RCC 7860 (cell line): ENCODE data around the gene DMKN.
"Not testable (repeated sequence)": the region's sequence is repeated elsewhere in the genome, so short reads cannot be mapped to it uniquely, and the experiment has no call there.

ENCODE experiments used
- DNase-seq: peaks from one replicate; pipeline ENCODE4 v3.0.0-alpha.2; 2015; ENCODE audit warnings: low spot score
- FAIRE-seq: peaks from 2 replicates; lab custom pipeline; 2012; peaks lifted over from hg19 to GRCh38; lab: Jason Lieb, UNC

Gene DMKN

GRCh38 chr19:35471075-35471474, 42.4 kb downstream of the DMKN start:
- not testable (repeated sequence) for FAIRE-seq, DNase-seq

DNA sequence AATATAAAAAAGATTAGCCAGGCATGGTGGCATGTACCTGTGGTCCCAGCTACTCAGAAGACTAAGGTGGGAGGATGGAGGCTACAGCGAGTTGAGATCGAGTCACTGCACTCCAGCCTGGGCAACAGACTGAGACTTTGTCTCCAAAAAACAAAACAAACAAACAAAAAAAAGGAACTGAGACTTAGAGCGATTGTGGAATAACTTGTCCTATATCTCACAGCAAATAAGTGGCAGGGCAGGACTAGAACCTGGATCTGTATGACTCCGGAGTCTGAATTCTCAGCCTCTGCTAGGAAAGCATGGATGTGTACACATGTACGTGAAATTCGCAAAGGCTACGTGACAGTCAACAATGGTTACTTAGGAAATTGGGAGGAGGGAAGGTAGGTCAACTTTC, 43.3 kb downstream of the DMKN start:
- DNase-seq (no peak), FAIRE-seq (no peak)

DNA sequence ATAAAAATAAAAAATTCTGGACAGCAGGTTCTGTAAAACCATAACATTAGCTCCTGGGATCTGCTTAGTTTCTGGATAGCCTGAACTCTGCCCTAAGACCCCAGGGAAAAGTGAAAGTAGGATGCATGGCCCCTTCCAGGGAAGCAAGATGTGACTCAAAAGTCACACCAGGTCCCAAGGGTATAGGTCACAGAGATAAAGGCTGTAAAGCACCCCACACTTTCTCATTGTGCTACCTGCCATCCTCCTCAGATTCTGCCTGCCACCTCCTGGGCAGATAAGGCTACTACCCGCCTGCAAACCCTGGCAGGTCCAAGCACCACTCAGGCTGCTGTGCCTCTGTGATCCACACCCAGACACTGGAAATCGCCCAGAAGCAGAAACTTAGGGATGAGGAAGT, 44.8 kb downstream of the DMKN start:
- DNase-seq (no peak), FAIRE-seq (no peak)

GRCh38 chr19:35466259-35466658, 47.2 kb downstream of the DMKN start:
- DNase-seq, result no peak
- no peak for FAIRE-seq

GRCh38 chr19:35462956-35463355, 50.5 kb downstream of the DMKN start:
- FAIRE-seq, DNase-seq: not testable (repeated sequence)

DNA sequence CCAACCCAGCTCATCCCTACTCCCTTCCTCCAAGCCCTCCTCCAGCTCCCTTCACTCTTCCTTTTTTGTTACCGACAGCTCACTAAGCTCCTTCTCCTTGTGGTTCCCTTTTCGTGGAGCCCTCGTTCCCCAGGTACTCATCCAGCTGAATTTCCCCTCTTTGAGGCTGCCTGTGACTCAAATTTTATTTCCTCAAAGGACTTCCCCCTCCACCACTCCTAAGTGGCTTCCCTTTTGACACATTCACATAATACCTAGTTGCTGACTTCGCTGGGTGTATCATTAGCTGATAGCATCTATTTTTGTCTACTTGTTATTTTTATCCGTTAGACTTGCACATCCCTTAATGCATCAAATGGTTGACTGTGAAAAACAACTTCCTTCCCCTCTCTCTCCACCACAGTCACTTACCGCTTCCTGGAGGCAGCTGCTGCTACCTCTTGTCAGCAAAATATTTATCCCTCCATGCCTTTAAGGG, 50.9 kb downstream of the DMKN start:
- FAIRE-seq (no peak), DNase-seq (no peak)

DNA sequence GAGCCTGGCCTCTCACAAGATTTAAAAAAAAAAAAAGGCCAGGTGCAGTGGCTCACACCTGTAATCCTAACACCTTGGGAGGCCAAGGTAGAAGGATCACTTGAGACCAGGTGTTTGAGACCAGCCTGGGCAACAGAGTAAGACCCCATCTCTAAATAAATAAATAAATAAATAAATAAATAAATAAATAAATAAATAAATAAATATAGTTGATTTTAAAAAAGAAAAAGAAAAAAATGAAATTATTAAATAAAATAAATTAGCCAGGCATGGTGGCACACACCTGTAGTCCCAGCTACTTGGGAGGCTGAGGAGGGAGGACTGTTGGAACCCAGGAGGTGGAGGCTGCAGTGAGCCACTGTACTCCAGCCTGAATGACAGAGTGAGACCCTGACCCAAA, 51.7 kb downstream of the DMKN start:
- DNase-seq, FAIRE-seq: not testable (repeated sequence)

- DNase-seq (no peak), FAIRE-seq (no peak)
Measured at GRCh38 chr19:35461060-35461459, 52.4 kb downstream of the DMKN start.

DNA sequence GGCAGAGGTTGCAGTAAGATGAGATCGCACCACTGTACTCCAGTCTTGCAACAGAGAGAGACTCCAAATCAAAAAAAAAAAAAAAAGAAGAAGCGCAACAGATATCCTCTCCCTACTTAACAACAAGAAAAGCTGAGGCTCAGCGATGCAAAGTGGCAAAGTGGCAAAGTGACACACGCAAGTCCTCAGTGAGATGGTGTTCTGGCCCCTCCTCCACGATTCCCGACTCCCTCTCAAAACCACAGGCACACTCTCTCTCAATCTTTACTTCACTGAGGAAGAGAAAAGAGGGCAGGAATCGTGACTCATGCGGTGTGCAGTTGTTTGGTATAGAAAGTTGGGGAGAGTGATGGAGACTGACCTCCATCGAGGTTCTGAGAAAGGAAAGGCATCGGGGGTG, 52.8 kb downstream of the DMKN start:
- DNase-seq (no peak), FAIRE-seq (no peak)

GRCh38 chr19:35459414-35460082, 53.9 kb downstream of the DMKN start:
- DNase-seq (no peak), FAIRE-seq (no peak)

- FAIRE-seq (no peak), DNase-seq (no peak)
Measured at GRCh38 chr19:35458731-35459391, 54.6 kb downstream of the DMKN start.

DNA sequence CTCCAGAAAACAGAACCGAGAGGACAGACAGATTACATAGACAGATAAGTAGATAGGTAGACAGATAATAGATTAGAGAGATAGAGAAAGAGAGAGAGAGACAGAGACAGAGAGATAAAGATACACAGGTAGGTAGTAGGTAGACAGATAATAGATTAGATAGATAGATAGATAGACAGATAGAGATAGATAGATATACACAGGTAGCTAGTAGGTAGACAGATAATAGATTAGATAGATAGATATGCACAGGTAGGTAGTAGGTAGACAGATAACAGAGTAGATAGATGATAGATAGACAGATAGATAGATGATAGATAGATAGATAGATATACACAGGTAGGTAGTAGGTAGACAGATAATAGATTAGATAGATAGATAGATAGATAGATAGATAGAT, 55.3 kb downstream of the DMKN start:
- DNase-seq (no peak), FAIRE-seq (no peak)

GRCh38 chr19:35457173-35457572, 56.3 kb downstream of the DMKN start:
- FAIRE-seq (no peak), DNase-seq (no peak)

- FAIRE-seq, result no peak
- no peak for DNase-seq
Measured at GRCh38 chr19:35455616-35456201, 57.7 kb downstream of the DMKN start.

DNA sequence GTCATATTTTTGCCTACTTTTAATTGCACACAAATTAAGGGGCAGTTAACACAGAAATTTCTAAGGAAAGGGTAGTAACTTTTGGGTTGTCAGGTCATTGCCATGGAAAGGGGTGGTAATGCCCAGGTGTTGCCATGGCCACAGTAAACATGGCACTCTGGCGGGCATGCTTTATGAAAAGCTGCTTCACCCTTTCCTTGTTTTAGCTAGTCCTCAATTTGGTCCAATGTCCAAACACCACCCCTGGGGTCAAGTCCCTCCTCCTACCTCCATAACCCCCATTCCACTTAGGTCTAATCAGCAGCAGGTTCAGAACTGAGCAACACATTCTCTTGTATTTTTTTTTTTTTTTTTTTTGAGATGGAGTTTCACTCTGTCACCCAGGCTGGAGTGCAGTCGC, 58.8 kb downstream of the DMKN start:
- no peak for DNase-seq
- no peak for FAIRE-seq

DNA sequence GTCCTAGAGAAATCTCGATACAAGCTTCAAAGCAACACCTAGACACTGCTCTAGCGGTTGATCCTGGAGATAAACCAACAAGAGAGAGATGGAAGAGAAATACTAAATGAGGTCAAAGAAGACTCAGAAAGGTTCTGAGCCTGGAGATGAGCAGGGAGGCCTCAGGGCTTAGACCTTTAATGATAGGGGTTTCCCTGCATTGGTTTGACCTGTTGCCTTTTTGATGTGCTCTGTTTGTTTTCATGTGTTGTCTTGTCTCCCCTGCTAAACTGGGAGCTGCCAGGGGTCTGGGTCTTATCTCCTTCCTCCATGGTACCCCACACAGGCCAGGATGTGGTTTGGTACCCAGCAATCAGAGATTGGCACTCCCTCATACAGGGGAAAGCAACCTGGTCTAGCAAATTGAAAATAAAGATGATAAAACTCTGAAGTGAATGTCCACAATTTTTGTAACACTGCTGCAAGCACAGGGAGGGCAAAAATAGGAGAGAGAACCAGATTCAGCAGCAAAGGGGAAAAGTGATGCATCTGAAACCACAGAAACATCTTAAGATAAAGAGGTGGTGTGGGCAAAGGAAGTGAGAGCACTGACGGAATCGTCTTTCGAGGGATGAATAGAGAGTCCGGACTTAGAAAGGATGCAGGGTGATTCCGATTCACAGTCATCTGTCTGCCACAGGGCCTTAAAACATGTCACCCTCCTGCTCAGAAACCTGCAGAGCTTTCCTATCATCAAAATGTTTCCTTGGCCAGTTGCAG, 61.9 kb downstream of the DMKN start:
- FAIRE-seq, result no peak
- DNase-seq, result no peak

DNA sequence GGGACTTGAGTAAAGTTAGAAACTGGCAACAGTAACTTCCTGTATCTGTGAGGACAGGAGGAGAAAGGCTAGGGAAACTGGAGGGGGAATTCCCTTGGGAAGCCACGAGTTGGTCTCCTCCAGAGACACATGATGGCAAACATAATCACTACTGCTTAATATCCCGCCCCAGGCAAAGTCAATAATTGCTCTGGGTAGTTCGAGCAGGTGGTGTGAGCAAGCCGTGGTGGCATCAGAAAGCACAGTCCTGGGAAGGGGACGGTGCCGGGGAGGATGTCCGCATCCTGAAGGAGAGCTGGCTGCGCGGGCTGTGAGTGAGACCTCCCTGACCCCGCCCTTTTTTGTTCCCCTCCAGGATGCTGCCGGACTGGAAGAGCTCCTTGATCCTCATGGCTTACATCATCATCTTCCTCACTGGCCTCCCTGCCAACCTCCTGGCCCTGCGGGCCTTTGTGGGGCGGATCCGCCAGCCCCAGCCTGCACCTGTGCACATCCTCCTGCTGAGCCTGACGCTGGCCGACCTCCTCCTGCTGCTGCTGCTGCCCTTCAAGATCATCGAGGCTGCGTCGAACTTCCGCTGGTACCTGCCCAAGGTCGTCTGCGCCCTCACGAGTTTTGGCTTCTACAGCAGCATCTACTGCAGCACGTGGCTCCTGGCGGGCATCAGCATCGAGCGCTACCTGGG, 63.9 kb downstream of the DMKN start:
- DNase-seq (no peak), FAIRE-seq (no peak)

GRCh38 chr19:35447606-35448469, 65.6 kb downstream of the DMKN start, which contains the start of gene FFAR2:
Gene FFAR2, plus strand, starts transcription at chr19:35448257. Its CDS starts 1,458 bp downstream, at chr19:35449715.
- DNase-seq (no peak), FAIRE-seq (no peak)
